B cell (primary cell): ENCODE data around the gene SLIT3. TPM values are rescaled to one million over a fixed set of nuclear protein-coding genes. Genes with fewer than 3 reads are reported as not detected.

Experiments
- ATAC-seq: fragments of 200-7000 bp; cut with Tn5 transposase; one replicate; pipeline ENCODE4 v1.10.0; 2021; ENCODE audit warnings: low read depth, mild to moderate bottlenecking, moderate number of reproducible peaks, moderate library complexity
- CTCF ChIA-PET: fragments of 350-600 bp; sonication (Branson Sonifier 250); formaldehyde crosslinking; loops from one replicate; lab custom pipeline; 2021; ENCODE audit warnings: antibody characterized with exemption, inconsistent platforms; lab: Charles Lee
- POLR2A ChIA-PET: fragments of 350-600 bp; sonication (Branson Sonifier 250); formaldehyde crosslinking; loops from one replicate; lab custom pipeline; 2021; ENCODE audit warnings: antibody characterized with exemption; lab: Charles Lee
- DNase-seq: peaks from one replicate; pipeline ENCODE4 v3.0.0; 2013
- H2AFZ ChIP-seq: 2 replicates; pipeline ENCODE4 v1.6.1; 2012; ENCODE audit warnings: mild to moderate bottlenecking, low read depth, low read length; ENCODE audit not compliant: insufficient read depth, poor library complexity, severe bottlenecking
- H3K27ac ChIP-seq, 2 donors: 1 replicate in 1 of 2; 2 replicates in 1 of 2; pipeline ENCODE4 v1.5.1; 2012 to 2013; ENCODE audit warnings: low read length in 2 of 2, mild to moderate bottlenecking in 2 of 2, moderate library complexity in 1 of 2
- H3K27me3 ChIP-seq, 4 experiments: fragments of 200-600 bp in 1 of 4; sonication (generic) in 1 of 4; replicated peaks in 1 of 4; 1 replicate in 2 of 4; 2 replicates in 2 of 4; pipeline versions ENCODE4 v1.6.1 to v1.7.0; 2013 to 2016; ENCODE audit warnings: low read length in 3 of 4, mild to moderate bottlenecking in 2 of 4, mixed read lengths in 1 of 4, moderate library complexity in 1 of 4; ENCODE audit not compliant: insufficient read depth in 4 of 4, control insufficient read depth in 3 of 4; ENCODE audit errors: control extremely low read depth in 1 of 4
- H3K36me3 ChIP-seq, 2 experiments: replicated peaks in 1 of 2; 1 replicate in 1 of 2; 2 replicates in 1 of 2; pipeline versions ENCODE4 v1.6.1 to v1.7.1; 2013; ENCODE audit warnings: low read length in 1 of 2; ENCODE audit not compliant: insufficient read depth in 2 of 2, control insufficient read depth in 1 of 2; ENCODE audit errors: control extremely low read depth in 1 of 2, extremely low read depth in 1 of 2
- H3K4me1 ChIP-seq, 2 donors: fragments of 200-600 bp in 1 of 2; sonication (generic) in 1 of 2; 1 replicate in 1 of 2; 2 replicates in 1 of 2; pipeline versions ENCODE4 v1.5.1 to v1.6.1; 2013 to 2017; ENCODE audit warnings: low read length in 2 of 2; ENCODE audit not compliant: control insufficient read depth in 2 of 2, insufficient read depth in 2 of 2
- H3K4me2 ChIP-seq: replicated peaks from 2 replicates; pipeline ENCODE3; 2012; ENCODE audit warnings: mild to moderate bottlenecking, low read depth, low read length; ENCODE audit not compliant: poor library complexity, severe bottlenecking
- H3K4me3 ChIP-seq, 5 experiments: fragments of 200-600 bp in 1 of 5; sonication (generic) in 1 of 5; 1 replicate in 3 of 5; 2 replicates in 2 of 5; pipeline versions ENCODE4 v1.5.1 to v1.7.0; 2011 to 2016; ENCODE audit warnings: low read length in 4 of 5, mild to moderate bottlenecking in 4 of 5, low read depth in 2 of 5, control low read depth in 1 of 5, moderate library complexity in 1 of 5; ENCODE audit not compliant: insufficient read depth in 1 of 5; ENCODE audit errors: control extremely low read depth in 1 of 5, extremely low read depth in 1 of 5
- H3K79me2 ChIP-seq: fragments of 200-600 bp; sonication (generic); one replicate; pipeline ENCODE4 v1.6.0; 2016; ENCODE audit warnings: low read length; ENCODE audit not compliant: control insufficient read depth, insufficient read depth
- H3K9ac ChIP-seq: fragments of 200-600 bp; sonication (generic); 2 replicates; pipeline ENCODE4 v1.6.1; 2017; ENCODE audit warnings: mild to moderate bottlenecking, low read length, moderate library complexity
- H3K9me3 ChIP-seq, 3 donors: one replicate each; pipeline versions ENCODE4 v1.6.1 to v1.7.1; 2013; ENCODE audit warnings: low read length in 2 of 3; ENCODE audit not compliant: control insufficient read depth in 2 of 3, insufficient read depth in 1 of 3; ENCODE audit errors: control extremely low read depth in 1 of 3
- H4K20me1 ChIP-seq: 2 replicates; pipeline ENCODE4 v1.6.0; 2012; ENCODE audit warnings: mild to moderate bottlenecking, low read length; ENCODE audit not compliant: insufficient read depth, control insufficient read depth, poor library complexity, severe bottlenecking
- H3K27ac Mint-ChIP-seq: one replicate; pipeline ENCODE4 v1.8.0; 2021; ENCODE audit warnings: mixed read lengths
- H3K27me3 Mint-ChIP-seq: one replicate; pipeline ENCODE4 v1.8.0; 2021; ENCODE audit warnings: mixed read lengths
- H3K4me1 Mint-ChIP-seq: one replicate; pipeline ENCODE4 v1.8.0; 2021; ENCODE audit warnings: mixed read lengths
- H3K4me3 Mint-ChIP-seq: one replicate; pipeline ENCODE4 v1.8.0; 2021; ENCODE audit warnings: mixed read lengths
- H3K9me3 Mint-ChIP-seq: one replicate; pipeline ENCODE4 v1.8.0; 2022; ENCODE audit warnings: mixed read lengths; ENCODE audit not compliant: insufficient read depth
- EZH2 ChIP-seq: IDR thresholded peaks from 2 replicates; pipeline ENCODE4 v1.6.1; 2012; ENCODE audit warnings: borderline replicate concordance, low read depth, mild to moderate bottlenecking, moderate library complexity, low read length; ENCODE audit not compliant: insufficient read depth, poor library complexity, severe bottlenecking
- WGBS: methylation state at CpG from one replicate; pipeline ENCODE4 v1.1.5; 2013; ENCODE audit warnings: missing lambda C conversion rate; ENCODE audit not compliant: insufficient coverage; 5-methylcytosine and 5-hydroxymethylcytosine counted together
- intact Hi-C: fragments of 100-400 bp; cut with micrococcal nuclease; formaldehyde crosslinking; loops from one replicate; pipeline ENCODE4 v1.10.0; 2022
- polyA plus RNA-seq: library from polyadenylated mRNA; depleted of rRNA; stranded (reverse); fragments of >200 nt; gene quantifications from 2 replicates; pipeline ENCODE4 v1.2.3, GENCODE V29; 2012
- total RNA-seq, 2 donors: library from RNA; stranded (reverse); fragments of 120-200 nt in 1 of 2; gene quantifications; 1 replicate in 1 of 2; 2 replicates in 1 of 2; pipeline versions ENCODE4 v1.2.3 to v1.2.4, GENCODE V29; 2013 to 2022
- TF ChIP-seq, protein P1 (sequence below): fragments of 200-600 bp; IDR thresholded peaks from one replicate; pipeline ENCODE4 v1.8.0; 2022; ENCODE audit warnings: antibody characterized with exemption, mild to moderate bottlenecking

The SLIT3 gene
- total and polyA plus RNA-seq, 2 donors (not counting 1 experiment from before 2014, with no cell fraction given): not detected

DNA sequence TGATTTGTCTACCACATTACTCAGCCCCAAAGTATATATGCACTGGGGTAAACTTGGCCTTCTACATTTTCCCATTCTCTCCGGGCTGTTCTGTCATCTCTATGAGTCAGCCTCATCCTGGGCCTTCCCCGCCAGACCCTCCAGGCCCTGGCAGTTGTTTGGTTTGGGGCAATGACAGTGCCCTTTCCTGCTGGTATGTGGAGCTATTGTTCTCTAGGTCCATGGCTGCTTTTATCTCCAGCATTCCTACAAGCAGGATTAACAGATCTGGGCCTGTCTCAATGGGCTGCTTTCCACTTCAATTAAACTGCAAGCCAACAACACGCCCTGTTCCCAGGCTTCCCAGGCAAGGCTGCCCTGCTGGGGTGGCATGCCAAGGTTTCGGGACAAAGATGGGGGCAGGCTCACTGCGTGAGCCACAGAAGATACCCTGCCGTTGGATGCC is 136.4 kb downstream of the SLIT3 start:
- DNase-seq: no peak

GRCh38 chr5:169162407-169162806 is 138.5 kb downstream of the SLIT3 start:
- no peak overlapping the region for H3K4me2 ChIP-seq
- no peaks in the 10 kb centered on the region for H4K20me1 ChIP-seq
- H3K4me1 ChIP-seq: no peaks in the 10 kb centered on the region
- ATAC-seq: no peak
- POLR2A ChIA-PET: no interaction called here
- peaks cover 4% of the 10 kb centered on the region for H3K9me3 Mint-ChIP-seq
- no peak overlapping the region for H3K27ac ChIP-seq
- CTCF ChIA-PET: no interaction called here
- no peak for DNase-seq
- no peaks in the 10 kb centered on the region for H3K4me1 Mint-ChIP-seq
- no peak overlapping the region for H3K4me3 ChIP-seq
- H3K79me2 ChIP-seq: no peaks in the 10 kb centered on the region
- H3K27ac Mint-ChIP-seq: no peak overlapping the region
- no peaks in the 10 kb centered on the region for H3K27me3 ChIP-seq
- no peaks in the 10 kb centered on the region for H3K36me3 ChIP-seq
- TF ChIP-seq EZH2: no peak
- TF ChIP-seq, protein P1, sequence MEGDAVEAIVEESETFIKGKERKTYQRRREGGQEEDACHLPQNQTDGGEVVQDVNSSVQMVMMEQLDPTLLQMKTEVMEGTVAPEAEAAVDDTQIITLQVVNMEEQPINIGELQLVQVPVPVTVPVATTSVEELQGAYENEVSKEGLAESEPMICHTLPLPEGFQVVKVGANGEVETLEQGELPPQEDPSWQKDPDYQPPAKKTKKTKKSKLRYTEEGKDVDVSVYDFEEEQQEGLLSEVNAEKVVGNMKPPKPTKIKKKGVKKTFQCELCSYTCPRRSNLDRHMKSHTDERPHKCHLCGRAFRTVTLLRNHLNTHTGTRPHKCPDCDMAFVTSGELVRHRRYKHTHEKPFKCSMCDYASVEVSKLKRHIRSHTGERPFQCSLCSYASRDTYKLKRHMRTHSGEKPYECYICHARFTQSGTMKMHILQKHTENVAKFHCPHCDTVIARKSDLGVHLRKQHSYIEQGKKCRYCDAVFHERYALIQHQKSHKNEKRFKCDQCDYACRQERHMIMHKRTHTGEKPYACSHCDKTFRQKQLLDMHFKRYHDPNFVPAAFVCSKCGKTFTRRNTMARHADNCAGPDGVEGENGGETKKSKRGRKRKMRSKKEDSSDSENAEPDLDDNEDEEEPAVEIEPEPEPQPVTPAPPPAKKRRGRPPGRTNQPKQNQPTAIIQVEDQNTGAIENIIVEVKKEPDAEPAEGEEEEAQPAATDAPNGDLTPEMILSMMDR: no peak
- H2AFZ ChIP-seq: no peak overlapping the region
- WGBS: 100% methylated on average over 2 of the region's 3 CpGs
- no peaks in the 10 kb centered on the region for H3K27me3 Mint-ChIP-seq
- no peak overlapping the region for H3K4me3 Mint-ChIP-seq
- intact Hi-C loops: no loop called here
- H3K9me3 ChIP-seq: peaks cover 0 to 10% (median under 1%) of the 10 kb centered on the region in 3 donors
- H3K9ac ChIP-seq: no peak overlapping the region

More for the DNA sequence above, 136.4 kb downstream of the SLIT3 start:
- intact Hi-C loops: no loop called here
- CTCF ChIA-PET: no interaction called here
- Histone ChIP-seq H3K36me3 (no peaks in the 10 kb centered on the region), H3K79me2 (no peaks in the 10 kb centered on the region), H3K4me1 (no peaks in the 10 kb centered on the region), H4K20me1 (no peaks in the 10 kb centered on the region), H3K27ac (no peak overlapping the region), H3K9ac (no peak overlapping the region), H3K4me3 (no peak overlapping the region), H3K4me2 (no peak overlapping the region), H3K9me3 (peaks cover 0 to 1% (median 0%) of the 10 kb centered on the region in 3 donors), H3K27me3 (no peaks in the 10 kb centered on the region), H2AFZ (no peak overlapping the region)
- H3K27me3 Mint-ChIP-seq: peaks cover 4% of the 10 kb centered on the region
- no peak overlapping the region for H3K27ac Mint-ChIP-seq
- TF ChIP-seq, protein P1: no peak
- no peak for TF ChIP-seq EZH2
- 83% methylated on average over 5 of the region's 6 CpGs for WGBS
- POLR2A ChIA-PET: no interaction called here
- H3K4me1 Mint-ChIP-seq: no peaks in the 10 kb centered on the region
- H3K9me3 Mint-ChIP-seq: peaks cover 3% of the 10 kb centered on the region
- no peak for ATAC-seq
- H3K4me3 Mint-ChIP-seq: no peak overlapping the region
